Endothelial cell of umbilical vein (primary cell): ENCODE data around the gene CCDC106. TPM values are rescaled to one million over a fixed set of nuclear protein-coding genes. Genes with fewer than 3 reads are reported as not detected.

Source experiments
- BruUV-seq: library from RNA; stranded (reverse); fragments of 400-500 nt; replicated peaks from 2 replicates; lab custom pipeline; 2021; lab: Mats Ljungman, UMichigan
- CTCF ChIA-PET: fragments of 300-600, 350-600 bp; sonication (Branson Sonifier 250); formaldehyde crosslinking; loops from one replicate; lab custom pipeline; 2021; ENCODE audit warnings: antibody characterized with exemption, inconsistent platforms; lab: Charles Lee
- POLR2A ChIA-PET: fragments of 300-600, 350-600 bp; sonication (Branson Sonifier 250); formaldehyde crosslinking; loops from one replicate; lab custom pipeline; 2021; ENCODE audit warnings: antibody characterized with exemption, inconsistent platforms; lab: Charles Lee
- DNase-seq: peaks from one replicate; pipeline ENCODE4 v3.0.0-alpha.2; 2011; ENCODE audit warnings: low read depth, low spot score
- FAIRE-seq: peaks from 2 replicates; lab custom pipeline; 2011; peaks lifted over from hg19 to GRCh38; lab: Jason Lieb, UNC
- H2AFZ ChIP-seq: 2 replicates; pipeline ENCODE4 v1.6.0; 2012; ENCODE audit warnings: low read depth, low read length, control low read depth, inconsistent platforms
- H3K27ac ChIP-seq: 2 replicates; pipeline ENCODE4 v1.5.1; 2011; ENCODE audit warnings: low read depth, mild to moderate bottlenecking, control low read depth, low read length, moderate library complexity; ENCODE audit not compliant: insufficient read depth
- H3K27me3 ChIP-seq, 2 experiments: 2 replicates each; pipeline versions ENCODE4 v1.6.0 to v1.6.1; 2011; ENCODE audit warnings: low read length in 2 of 2, mixed read lengths in 1 of 2; ENCODE audit not compliant: control insufficient read depth in 2 of 2, insufficient read depth in 2 of 2
- H3K36me3 ChIP-seq, 2 experiments: 2 replicates in 1 of 2; 3 replicates in 1 of 2; pipeline ENCODE4 v1.5.1; 2011; ENCODE audit warnings: low read length in 2 of 2, mild to moderate bottlenecking in 1 of 2, moderate library complexity in 1 of 2; ENCODE audit not compliant: control insufficient read depth in 2 of 2, insufficient read depth in 2 of 2; ENCODE audit errors: extremely low read depth in 1 of 2
- H3K4me1 ChIP-seq: 3 replicates; pipeline ENCODE4 v1.5.1; 2011; ENCODE audit warnings: mild to moderate bottlenecking, low read length; ENCODE audit not compliant: control insufficient read depth, insufficient read depth; ENCODE audit errors: extremely low read depth
- H3K4me2 ChIP-seq: 2 replicates; pipeline ENCODE4 v1.6.1; 2011; ENCODE audit warnings: low read length, control low read depth, mixed read lengths; ENCODE audit not compliant: insufficient read depth
- H3K4me3 ChIP-seq, 3 experiments: fragments of 200-600 bp in 1 of 3; sonication (generic), shearing (Covaris generic) in 1 of 3; replicated peaks in 1 of 3; 2 replicates each; pipeline ENCODE4 v1.5.1; 2011 to 2016; ENCODE audit warnings: control low read depth in 3 of 3, low read length in 3 of 3, mild to moderate bottlenecking in 2 of 3, inconsistent platforms in 1 of 3, low read depth in 1 of 3, moderate library complexity in 1 of 3; ENCODE audit not compliant: insufficient read depth in 1 of 3
- H3K79me2 ChIP-seq: 2 replicates; pipeline ENCODE4 v1.6.0; 2012; ENCODE audit warnings: low read length, inconsistent platforms; ENCODE audit not compliant: control insufficient read depth, insufficient read depth
- H3K9ac ChIP-seq: replicated peaks from 2 replicates; pipeline ENCODE3; 2011; ENCODE audit warnings: low read length, control low read depth; ENCODE audit not compliant: insufficient read depth; ENCODE audit errors: extremely low read depth
- H3K9me1 ChIP-seq: replicated peaks from 3 replicates; pipeline ENCODE4 v1.6.0; 2011; ENCODE audit warnings: mild to moderate bottlenecking, low read length; ENCODE audit not compliant: control insufficient read depth, insufficient read depth; ENCODE audit errors: extremely low read depth
- H3K9me3 ChIP-seq: replicated peaks from 2 replicates; pipeline ENCODE4 v1.5.1; 2012; ENCODE audit warnings: low read length, inconsistent platforms; ENCODE audit not compliant: control insufficient read depth, insufficient read depth
- H4K20me1 ChIP-seq: replicated peaks from 2 replicates; pipeline ENCODE3; 2011; ENCODE audit warnings: mild to moderate bottlenecking, low read length; ENCODE audit not compliant: control insufficient read depth, insufficient read depth; ENCODE audit errors: extremely low read depth
- CTCF ChIP-seq, 2 donors: IDR thresholded peaks; 1 replicate in 1 of 2; 2 replicates in 1 of 2; pipeline ENCODE4 v1.5.1; 2011; ENCODE audit warnings: low read length in 2 of 2, mild to moderate bottlenecking in 2 of 2, moderate library complexity in 2 of 2, control low read depth in 1 of 2, inconsistent platforms in 1 of 2, low read depth in 1 of 2; ENCODE audit not compliant: insufficient read depth in 1 of 2; ENCODE audit errors: extremely low read depth in 1 of 2
- EZH2 ChIP-seq: IDR thresholded peaks from 2 replicates; pipeline ENCODE4 v1.6.1; 2012; ENCODE audit warnings: borderline replicate concordance, low read depth, mild to moderate bottlenecking, moderate library complexity, low read length, inconsistent platforms; ENCODE audit not compliant: severe bottlenecking
- FOS ChIP-seq: IDR thresholded peaks from 2 replicates; pipeline ENCODE4 v1.6.1; 2011; ENCODE audit warnings: mild to moderate bottlenecking, low read length, moderate library complexity, borderline replicate concordance; ENCODE audit not compliant: insufficient read depth
- GATA2 ChIP-seq: IDR thresholded peaks from 2 replicates; pipeline ENCODE4 v1.7.0; 2011; ENCODE audit warnings: low read depth, mild to moderate bottlenecking, moderate library complexity, mixed read lengths, low read length; ENCODE audit not compliant: insufficient read length, insufficient read depth
- JUN ChIP-seq: IDR thresholded peaks from 2 replicates; pipeline ENCODE4 v1.6.1; 2011; ENCODE audit warnings: borderline replicate concordance, low read depth; ENCODE audit not compliant: insufficient read length, insufficient read depth
- MAX ChIP-seq: IDR thresholded peaks from 2 replicates; pipeline ENCODE4 v1.6.1; 2011; ENCODE audit not compliant: insufficient read depth, insufficient read length
- MYC ChIP-seq: IDR thresholded peaks from one replicate; pipeline ENCODE4 v1.6.1; 2011; ENCODE audit warnings: mild to moderate bottlenecking, low read depth, low read length
- POLR2A ChIP-seq: IDR thresholded peaks from 2 replicates; pipeline ENCODE4 v1.6.1; 2012; ENCODE audit warnings: low read depth, mild to moderate bottlenecking, control low read depth, low read length
- POLR2AphosphoS5 ChIP-seq: IDR thresholded peaks from 2 replicates; pipeline ENCODE4 v1.6.1; 2012; ENCODE audit warnings: low read depth, mild to moderate bottlenecking, control low read depth, low read length, moderate library complexity; ENCODE audit not compliant: insufficient read depth
- dilution Hi-C: fragments of 300-500 bp; cut with MboI; formaldehyde crosslinking; loops from one replicate; pipeline ENCODE4 v1.15.0; 2019; ENCODE audit warnings: low sequenced_read_pairs; ENCODE audit not compliant: extremely low pct_ligation_motif_present
- intact Hi-C: fragments of 100-400 bp; cut with micrococcal nuclease; formaldehyde crosslinking; loops from one replicate; pipeline ENCODE4 v1.10.0; 2022
- polyA plus RNA-seq, 4 experiments: library from polyadenylated mRNA; depleted of rRNA in 3 of 4; stranded (reverse) in 3 of 4; unstranded in 1 of 4; fragments of >200 nt; gene quantifications; 2 replicates each; pipeline versions ENCODE4 v1.2.1 to v1.2.3, GENCODE V29; 2011 to 2012; ENCODE audit warnings: missing spikeins in 1 of 4
- total RNA-seq: library from RNA; stranded (reverse); gene quantifications from 2 replicates; pipeline ENCODE4 v1.2.3, GENCODE V29; 2021

CCDC106 gene
- total and polyA plus RNA-seq, 2 donors (not counting 3 experiments of a cell fraction or from before 2014, with no cell fraction given), result 11.8 to 12.0 TPM

- FAIRE-seq, result peak; percentile 88
- H3K27ac ChIP-seq, result no peak within 1 kb of the TSS
- peak within 1 kb of the TSS; percentile 61 for H3K9ac ChIP-seq
- H3K4me3 ChIP-seq, result peak within 1 kb of the TSS; percentile 60 to 75 (median 61)
- peaks cover 23% of the 10 kb centered on the region for H3K79me2 ChIP-seq
- peak within 1 kb of the TSS; percentile 53 for H3K4me2 ChIP-seq
- intact Hi-C loops, result loop anchor here (1.0 to 5.0 kb wide), 2 partner anchors 8 to 556 kb away; no protein-coding TSS in a partner anchor
- dilution Hi-C loops, result no loop called here
- H3K36me3 ChIP-seq, result peaks cover 3 to 10% of the 10 kb centered on the region in 2 experiments
- H3K9me1 ChIP-seq, result no peaks in the 10 kb centered on the region
- H3K27me3 ChIP-seq, result no peaks in the 10 kb centered on the region
- peaks cover 30% of the 10 kb centered on the region for H3K4me1 ChIP-seq
- ChIA-PET CTCF (interaction anchor here (0.6 to 2.0 kb wide), 2 partner anchors 10 to 470 kb away, joined by 4 to 14 read pairs; no protein-coding TSS in a partner anchor), POLR2A (interaction anchor here (0.6 to 1.3 kb wide), 2 partner anchors 11 kb away, joined by 3 to 4 read pairs; partner anchors contain the start of gene U2AF2)
- H3K9me3 ChIP-seq, result no peaks in the 10 kb centered on the region
- BruUV-seq, result TSS peak; percentile 18
- H4K20me1 ChIP-seq, result no peaks in the 10 kb centered on the region
- DNase-seq, result peak; percentile 68
- H2AFZ ChIP-seq, result peak within 1 kb of the TSS; percentile 4
- TF ChIP-seq MYC (peak; percentile 18), MAX (peak; percentile 31), POLR2AphosphoS5 (peak; percentile 68), POLR2A (peak; percentile 55), JUN (no peak)
Measured at GRCh38 chr19:55643003-55643886, 4.8 kb upstream of the CCDC106 start, which contains the start of gene ZNF581. ZNF581 (plus strand) TSS chr19:55643649; CDS start chr19:55644572, 923 bp downstream.

GRCh38 chr19:55643887-55644176 is 4.2 kb upstream of the CCDC106 start:
- Histone ChIP-seq H3K79me2 (peaks cover 23% of the 10 kb centered on the region), H3K4me3 (peak overlapping the region; percentile 53 to 75 (median 61)), H3K9ac (peak overlapping the region; percentile 61), H2AFZ (no peak overlapping the region), H3K27me3 (no peaks in the 10 kb centered on the region), H3K9me1 (no peaks in the 10 kb centered on the region), H3K9me3 (no peaks in the 10 kb centered on the region), H4K20me1 (no peaks in the 10 kb centered on the region), H3K4me1 (peaks cover 35% of the 10 kb centered on the region), H3K27ac (no peak overlapping the region), H3K36me3 (peaks cover 3 to 10% of the 10 kb centered on the region in 2 experiments), H3K4me2 (peak overlapping the region; percentile 50)
- TF ChIP-seq MAX (no peak), GATA2 (no peak), MYC (no peak), POLR2A (no peak), FOS (no peak), EZH2 (no peak), POLR2AphosphoS5 (no peak), JUN (no peak), CTCF (IDR thresholded peaks at IDR 0.05; ENCODE audit: extremely low read depth in 1 of 2, insufficient read depth in 1 of 2, low read depth in 1 of 2, low read length in 2 of 2) (no peak)
- intact Hi-C loops (loop anchor here (1.0 to 5.0 kb wide), 2 partner anchors 9 to 557 kb away; no protein-coding TSS in a partner anchor), dilution Hi-C loops (no loop called here)
- no peak for DNase-seq
- no TSS peak for BruUV-seq
- ChIA-PET POLR2A (no interaction called here), CTCF (interaction anchor here (0.6 kb wide), 1 partner anchor 470 kb away, joined by 4 read pairs; no protein-coding TSS in a partner anchor)
- no peak for FAIRE-seq
